ENCODE results near the gene HDAC4. TPM values are rescaled to one million over a fixed set of nuclear protein-coding genes. Genes with fewer than 3 reads are reported as not detected.

HDAC4 gene
- total and polyA plus RNA-seq, 9 donors = 7.0 to 74.0 (median 46.3) TPM

DNA sequence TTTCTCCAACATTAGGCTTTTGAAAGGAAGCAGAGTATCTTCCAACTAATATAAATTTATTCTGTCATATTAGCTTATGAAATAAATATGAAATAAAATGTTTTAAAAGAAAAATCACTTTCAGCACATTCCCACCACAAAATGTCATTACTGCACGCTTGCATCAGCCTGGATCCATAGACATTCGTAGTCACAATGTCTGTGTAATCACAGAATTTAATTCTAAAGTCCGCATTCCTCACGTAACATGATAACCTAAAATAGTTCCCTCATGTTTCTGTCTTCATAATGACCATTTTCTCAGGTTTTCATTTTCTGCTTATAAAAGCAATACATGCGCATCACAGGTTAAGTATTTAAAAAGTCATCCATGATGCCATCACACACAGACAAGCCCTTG, 47.1 kb downstream of the HDAC4 start:
- no peaks in the 10 kb centered on the region for H3K4me1 ChIP-seq (ENCODE audit: insufficient read depth)
- no peaks in the 10 kb centered on the region for H3K27me3 ChIP-seq
- intact Hi-C loops (cut with DNase I) = no loop called here
- TF ChIP-seq EP300 (IDR thresholded peaks at IDR 0.05) (no peak), POLR2A (IDR thresholded peaks at IDR 0.05) (no peak)
- TF ChIP-seq, protein P1, sequence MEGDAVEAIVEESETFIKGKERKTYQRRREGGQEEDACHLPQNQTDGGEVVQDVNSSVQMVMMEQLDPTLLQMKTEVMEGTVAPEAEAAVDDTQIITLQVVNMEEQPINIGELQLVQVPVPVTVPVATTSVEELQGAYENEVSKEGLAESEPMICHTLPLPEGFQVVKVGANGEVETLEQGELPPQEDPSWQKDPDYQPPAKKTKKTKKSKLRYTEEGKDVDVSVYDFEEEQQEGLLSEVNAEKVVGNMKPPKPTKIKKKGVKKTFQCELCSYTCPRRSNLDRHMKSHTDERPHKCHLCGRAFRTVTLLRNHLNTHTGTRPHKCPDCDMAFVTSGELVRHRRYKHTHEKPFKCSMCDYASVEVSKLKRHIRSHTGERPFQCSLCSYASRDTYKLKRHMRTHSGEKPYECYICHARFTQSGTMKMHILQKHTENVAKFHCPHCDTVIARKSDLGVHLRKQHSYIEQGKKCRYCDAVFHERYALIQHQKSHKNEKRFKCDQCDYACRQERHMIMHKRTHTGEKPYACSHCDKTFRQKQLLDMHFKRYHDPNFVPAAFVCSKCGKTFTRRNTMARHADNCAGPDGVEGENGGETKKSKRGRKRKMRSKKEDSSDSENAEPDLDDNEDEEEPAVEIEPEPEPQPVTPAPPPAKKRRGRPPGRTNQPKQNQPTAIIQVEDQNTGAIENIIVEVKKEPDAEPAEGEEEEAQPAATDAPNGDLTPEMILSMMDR (IDR thresholded peaks at IDR 0.05) = no peak
- H3K9me3 ChIP-seq = no peaks in the 10 kb centered on the region
- H3K4me3 ChIP-seq = no peak overlapping the region
- H3K36me3 ChIP-seq = no peaks in the 10 kb centered on the region
- WGBS, 3 donors = 96 to 98% (median 97%) methylated on average over 5 of the region's 5 CpGs
- no peak overlapping the region for H3K27ac ChIP-seq
- DNase-seq = no peak

DNA sequence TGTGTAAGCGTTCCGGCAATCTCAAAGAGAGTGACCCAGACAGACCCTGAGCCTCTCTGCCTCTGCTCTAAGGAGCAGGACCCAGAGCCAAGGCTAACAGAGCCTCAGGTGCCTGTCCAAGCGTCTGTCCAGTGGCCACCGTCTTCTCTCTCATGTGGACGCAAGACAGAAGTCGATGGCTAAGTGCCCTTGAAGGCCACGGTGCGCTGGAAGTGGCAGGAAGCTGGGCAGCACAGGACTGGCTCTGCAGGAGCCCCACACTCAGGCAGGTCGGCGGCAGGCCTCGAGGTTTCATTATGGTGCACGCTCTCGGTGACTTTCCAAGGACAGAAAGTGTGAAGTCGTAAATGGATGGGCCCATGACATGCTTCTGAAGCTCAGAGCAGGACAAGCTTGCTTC, 49.1 kb downstream of the HDAC4 start:
- Histone ChIP-seq H3K27ac (no peak overlapping the region), H3K4me3 (no peak overlapping the region), H3K4me1 (ENCODE audit: insufficient read depth) (peaks cover under 1% of the 10 kb centered on the region), H3K9me3 (no peaks in the 10 kb centered on the region), H3K27me3 (no peaks in the 10 kb centered on the region), H3K36me3 (no peaks in the 10 kb centered on the region)
- intact Hi-C loops (cut with DNase I) = no loop called here
- TF ChIP-seq, protein P1 (IDR thresholded peaks at IDR 0.05) = no peak
- no peak for TF ChIP-seq POLR2A (IDR thresholded peaks at IDR 0.05)
- no peak for TF ChIP-seq EP300 (IDR thresholded peaks at IDR 0.05)
- WGBS, 3 donors = 80 to 85% (median 84%) methylated on average over 14 of the region's 14 CpGs
- DNase-seq = no peak

DNA sequence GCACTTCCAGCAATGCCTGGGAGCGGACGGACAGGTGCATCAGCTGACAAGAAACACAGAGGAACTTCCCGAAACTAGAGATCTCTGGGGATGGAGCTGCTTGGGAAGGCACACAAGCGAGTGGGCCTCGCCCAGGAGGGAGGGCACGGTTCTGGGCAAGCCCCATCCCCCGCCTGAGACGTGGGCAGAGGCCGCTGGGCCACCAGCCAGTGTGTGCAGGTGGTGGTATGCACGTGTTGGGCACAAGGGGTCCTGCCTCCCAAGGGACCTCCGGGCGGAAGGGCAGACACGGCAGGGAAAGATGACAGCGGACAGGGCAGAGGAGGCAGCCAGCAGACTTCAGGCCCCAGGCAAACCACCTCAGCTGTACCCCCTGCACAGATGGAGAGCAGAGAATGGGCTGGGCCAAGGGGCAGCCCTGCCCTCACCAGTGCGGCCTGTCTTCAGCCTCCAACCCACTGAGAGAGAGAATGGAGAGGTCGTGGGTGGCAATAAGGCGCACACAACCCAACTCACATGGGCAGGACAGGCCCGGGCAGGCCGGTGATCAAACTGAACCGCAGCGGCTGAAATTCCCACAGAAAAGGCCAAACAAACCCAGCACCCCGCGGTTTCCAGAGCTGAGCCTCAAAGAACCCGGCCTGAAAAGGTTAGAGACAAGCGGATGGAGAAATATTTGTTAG, 51.2 kb downstream of the HDAC4 start:
- peaks cover 1% of the 10 kb centered on the region for H3K4me1 ChIP-seq (ENCODE audit: insufficient read depth)
- H3K4me3 ChIP-seq = no peak overlapping the region
- H3K27ac ChIP-seq = no peak overlapping the region
- H3K36me3 ChIP-seq = no peaks in the 10 kb centered on the region
- intact Hi-C loops (cut with DNase I) = no loop called here
- no peak for DNase-seq
- no peaks in the 10 kb centered on the region for H3K9me3 ChIP-seq
- H3K27me3 ChIP-seq = no peaks in the 10 kb centered on the region
- WGBS, 3 donors = 89 to 92% (median 91%) methylated on average over 25 of the region's 25 CpGs
- TF ChIP-seq POLR2A (IDR thresholded peaks at IDR 0.05) (no peak), EP300 (IDR thresholded peaks at IDR 0.05) (no peak)
- TF ChIP-seq, protein P1 (IDR thresholded peaks at IDR 0.05) = no peak

DNA sequence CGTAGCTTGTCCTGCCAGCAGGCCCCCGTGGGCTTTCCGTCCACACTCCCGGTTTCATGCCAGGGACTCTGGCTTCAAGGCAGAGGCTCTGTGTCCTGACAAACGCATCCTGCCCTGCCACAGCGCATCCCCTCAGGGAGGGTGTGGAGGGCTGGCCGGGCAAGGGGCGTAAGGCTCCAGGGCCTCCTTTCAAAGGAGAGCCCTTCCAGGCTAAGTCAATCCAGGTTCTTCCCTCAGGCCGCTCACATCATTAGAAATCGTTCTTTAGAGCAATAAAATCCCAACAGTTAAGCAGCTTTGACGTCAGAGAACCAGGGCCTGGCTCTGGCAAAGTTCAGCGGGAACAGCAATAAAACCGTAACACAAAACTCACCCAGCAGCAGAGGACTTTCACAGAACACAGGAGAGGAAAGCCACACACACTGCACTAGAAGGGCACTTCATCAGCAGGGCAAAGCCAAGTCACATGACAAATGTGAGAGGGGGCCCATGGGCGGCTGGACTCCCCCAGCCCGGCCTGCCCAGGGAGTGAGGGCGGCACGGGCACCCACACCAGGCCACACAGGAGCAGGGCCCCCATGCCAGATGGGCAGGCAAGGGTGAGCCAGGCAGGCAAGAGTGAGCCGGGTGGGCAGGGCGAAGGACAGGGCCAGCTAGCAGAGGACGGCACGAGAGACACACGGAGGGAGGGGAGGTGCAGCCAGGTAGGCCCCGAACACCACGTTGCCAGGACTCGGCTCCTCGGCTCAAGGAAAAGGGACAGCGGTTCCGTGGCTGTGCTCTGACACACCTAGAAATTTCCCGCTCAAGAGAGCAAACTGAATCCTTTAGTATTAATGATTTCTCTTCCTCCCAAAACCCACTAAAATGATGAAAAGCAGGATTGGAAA, 52.0 kb downstream of the HDAC4 start:
- Histone ChIP-seq H3K36me3 (no peaks in the 10 kb centered on the region), H3K4me3 (no peak overlapping the region), H3K27me3 (no peaks in the 10 kb centered on the region), H3K9me3 (no peaks in the 10 kb centered on the region), H3K27ac (no peak overlapping the region), H3K4me1 (ENCODE audit: insufficient read depth) (peaks cover 1% of the 10 kb centered on the region)
- TF ChIP-seq, protein P1 (IDR thresholded peaks at IDR 0.05) = no peak
- TF ChIP-seq EP300 (IDR thresholded peaks at IDR 0.05) = no peak
- no peak for DNase-seq
- intact Hi-C loops (cut with DNase I) = no loop called here
- 83 to 90% (median 84%) methylated on average over 29 of the region's 29 CpGs for WGBS, 3 donors
